ENCODE measurements around the gene COMMD2. TPM values are rescaled to one million over a fixed set of nuclear protein-coding genes. Genes with fewer than 3 reads are reported as not detected.

The COMMD2 gene
- polyA plus RNA-seq, 1 of the 3 experiments (the other 2 are of a cell fraction): 20.9 TPM

- Histone ChIP-seq H3K27me3 (ENCODE audit: insufficient read depth) (no peaks in the 10 kb centered on the region), H3K4me1 (ENCODE audit: control insufficient read depth in 1 of 2, insufficient read depth in 2 of 2, low read depth in 1 of 2, low read length in 1 of 2) (no peaks in the 10 kb centered on the region), H3K4me2 (no peak overlapping the region), H3K9me2 (no peaks in the 10 kb centered on the region), H3K27ac (ENCODE audit: low read depth in 2 of 2, low read length in 1 of 2) (no peak overlapping the region), H3K9me3 (no peaks in the 10 kb centered on the region), H3K4me3 (ENCODE audit: low read depth in 2 of 2, low read length in 1 of 2) (no peak overlapping the region), H3F3A (replicated peaks; ENCODE audit: insufficient read depth) (no peaks in the 10 kb centered on the region), H2AFZ (ENCODE audit: low read depth) (no peak overlapping the region), H3K79me2 (ENCODE audit: insufficient read depth) (no peaks in the 10 kb centered on the region), H4K20me1 (ENCODE audit: insufficient read depth) (no peaks in the 10 kb centered on the region), H3K36me3 (replicated peaks in 1 of 2; ENCODE audit: control insufficient read depth in 1 of 2, insufficient read depth in 2 of 2, low read length in 1 of 2) (no peaks in the 10 kb centered on the region), H3K9ac (no peak overlapping the region)
- no peak for DNase-seq
- no peak for TF ChIP-seq POLR2AphosphoS5 (IDR thresholded peaks at IDR 0.05; ENCODE audit: low read depth, low read length)
- TF ChIP-seq TAF1 (IDR thresholded peaks at IDR 0.05; ENCODE audit: borderline replicate concordance, low read depth, low read length): no peak
- TF ChIP-seq RAD21 (IDR thresholded peaks at IDR 0.05; ENCODE audit: low read length): no peak
- no peak for TF ChIP-seq EP300 (IDR thresholded peaks at IDR 0.05; ENCODE audit: borderline replicate concordance in 1 of 2, low read depth in 1 of 2, low read length in 1 of 2)
- no peak for TF ChIP-seq ZBTB33 (IDR thresholded peaks at IDR 0.05; ENCODE audit: borderline replicate concordance, low read depth)
- no peak for TF ChIP-seq RCOR1 (IDR thresholded peaks at IDR 0.05; ENCODE audit: low read length)
- TF ChIP-seq, protein P1, sequence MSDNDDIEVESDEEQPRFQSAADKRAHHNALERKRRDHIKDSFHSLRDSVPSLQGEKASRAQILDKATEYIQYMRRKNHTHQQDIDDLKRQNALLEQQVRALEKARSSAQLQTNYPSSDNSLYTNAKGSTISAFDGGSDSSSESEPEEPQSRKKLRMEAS (IDR thresholded peaks at IDR 0.05; ENCODE audit: low read depth): no peak
- no peak for TF ChIP-seq GABPA (IDR thresholded peaks at IDR 0.05; ENCODE audit: low read depth)
- TF ChIP-seq JUND (IDR thresholded peaks at IDR 0.05): no peak
- no peak for TF ChIP-seq YY1 (IDR thresholded peaks at IDR 0.05; ENCODE audit: low read depth)
- TF ChIP-seq, protein P2, sequence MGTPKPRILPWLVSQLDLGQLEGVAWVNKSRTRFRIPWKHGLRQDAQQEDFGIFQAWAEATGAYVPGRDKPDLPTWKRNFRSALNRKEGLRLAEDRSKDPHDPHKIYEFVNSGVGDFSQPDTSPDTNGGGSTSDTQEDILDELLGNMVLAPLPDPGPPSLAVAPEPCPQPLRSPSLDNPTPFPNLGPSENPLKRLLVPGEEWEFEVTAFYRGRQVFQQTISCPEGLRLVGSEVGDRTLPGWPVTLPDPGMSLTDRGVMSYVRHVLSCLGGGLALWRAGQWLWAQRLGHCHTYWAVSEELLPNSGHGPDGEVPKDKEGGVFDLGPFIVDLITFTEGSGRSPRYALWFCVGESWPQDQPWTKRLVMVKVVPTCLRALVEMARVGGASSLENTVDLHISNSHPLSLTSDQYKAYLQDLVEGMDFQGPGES (IDR thresholded peaks at IDR 0.05; ENCODE audit: low read depth, low read length): no peak
- no peak for TF ChIP-seq FOXM1 (IDR thresholded peaks at IDR 0.05; ENCODE audit: low read depth)
- no peak for TF ChIP-seq CHD2 (IDR thresholded peaks at IDR 0.05; ENCODE audit: low read length, partially characterized antibody)
- TF ChIP-seq FOXJ3 (CRISPR knock-in tag; IDR thresholded peaks at IDR 0.05): no peak
- no peak for TF ChIP-seq TCF12 (IDR thresholded peaks at IDR 0.05)
- no peak for TF ChIP-seq TEAD4 (IDR thresholded peaks at IDR 0.05; ENCODE audit: borderline replicate concordance, insufficient read depth)
- TF ChIP-seq FOSL2 (IDR thresholded peaks at IDR 0.05; ENCODE audit: borderline replicate concordance, low read depth): no peak
- TF ChIP-seq CTCF (IDR thresholded peaks at IDR 0.05): no peak
- ChIA-PET CTCF (interaction anchor here (1.0 to 3.2 kb wide), 5 partner anchors 11 to 407 kb away, joined by 3 to 13 read pairs (median 4); no protein-coding TSS in a partner anchor), POLR2A (no interaction called here)
- WGBS (ENCODE audit: low lambda C conversion rate): 79% methylated on average over 2 of the region's 2 CpGs
Measured at GRCh38 chr3:149777414-149778214, 25.3 kb upstream of the COMMD2 start.

Measured in SK-N-SH (cell line).